D721Med (cell line): ENCODE measurements around the gene TLK1.
"Not testable (repeated sequence)": the region's sequence is repeated elsewhere in the genome, so short reads cannot be mapped to it uniquely, and the experiment has no call there.

Source experiments
- DNase-seq: peaks from one replicate; pipeline ENCODE4 v3.0.0; 2011; ENCODE audit warnings: low spot score; ENCODE audit not compliant: insufficient read length
- FAIRE-seq: peaks from 2 replicates; lab custom pipeline; 2011; peaks lifted over from hg19 to GRCh38; lab: Jason Lieb, UNC
- TF ChIP-seq, protein P1 (sequence below): IDR thresholded peaks from 2 replicates; pipeline ENCODE4 v1.5.1; 2012; ENCODE audit warnings: mild to moderate bottlenecking, control low read depth; ENCODE audit not compliant: insufficient read depth; ENCODE audit errors: missing control alignments

The TLK1 gene

DNA sequence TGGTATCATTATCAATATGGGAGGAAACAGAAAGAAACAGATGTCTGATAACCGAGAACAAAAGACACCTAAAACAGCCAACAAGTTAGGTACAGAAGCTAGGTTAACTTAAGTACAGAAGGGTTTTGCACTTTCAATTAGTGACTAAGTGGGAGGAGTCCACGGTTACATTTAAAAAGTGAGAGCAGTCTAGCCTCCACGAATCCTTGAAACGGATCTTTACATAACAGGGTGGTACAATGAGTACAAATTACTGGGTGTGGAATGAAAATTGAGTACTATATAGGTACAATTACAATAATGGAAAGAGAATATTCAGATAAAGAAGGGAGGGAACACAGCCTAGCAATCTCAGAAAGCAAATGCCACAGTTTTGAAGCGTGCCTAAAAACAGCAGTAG, 76.6 kb downstream of the TLK1 start:
- no peak for FAIRE-seq

DNA sequence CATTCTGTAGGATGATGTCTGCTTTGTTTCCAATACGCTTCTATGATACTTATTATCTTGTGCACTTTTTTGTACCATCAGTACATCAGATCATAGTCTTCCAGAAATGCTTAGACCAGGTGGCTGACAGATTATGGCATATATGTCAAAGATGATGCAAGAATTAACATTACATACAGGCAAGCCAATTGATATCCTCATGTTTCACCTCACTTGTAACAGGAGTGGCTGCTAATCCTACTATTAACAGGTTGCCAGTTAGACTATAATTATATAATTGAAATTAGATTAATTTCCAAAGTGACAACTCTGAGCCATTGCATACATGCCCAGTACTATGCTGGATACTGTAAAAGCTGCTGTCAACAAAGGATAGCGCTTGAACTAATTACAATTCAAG, 77.2 kb downstream of the TLK1 start:
- TF ChIP-seq, protein P1, sequence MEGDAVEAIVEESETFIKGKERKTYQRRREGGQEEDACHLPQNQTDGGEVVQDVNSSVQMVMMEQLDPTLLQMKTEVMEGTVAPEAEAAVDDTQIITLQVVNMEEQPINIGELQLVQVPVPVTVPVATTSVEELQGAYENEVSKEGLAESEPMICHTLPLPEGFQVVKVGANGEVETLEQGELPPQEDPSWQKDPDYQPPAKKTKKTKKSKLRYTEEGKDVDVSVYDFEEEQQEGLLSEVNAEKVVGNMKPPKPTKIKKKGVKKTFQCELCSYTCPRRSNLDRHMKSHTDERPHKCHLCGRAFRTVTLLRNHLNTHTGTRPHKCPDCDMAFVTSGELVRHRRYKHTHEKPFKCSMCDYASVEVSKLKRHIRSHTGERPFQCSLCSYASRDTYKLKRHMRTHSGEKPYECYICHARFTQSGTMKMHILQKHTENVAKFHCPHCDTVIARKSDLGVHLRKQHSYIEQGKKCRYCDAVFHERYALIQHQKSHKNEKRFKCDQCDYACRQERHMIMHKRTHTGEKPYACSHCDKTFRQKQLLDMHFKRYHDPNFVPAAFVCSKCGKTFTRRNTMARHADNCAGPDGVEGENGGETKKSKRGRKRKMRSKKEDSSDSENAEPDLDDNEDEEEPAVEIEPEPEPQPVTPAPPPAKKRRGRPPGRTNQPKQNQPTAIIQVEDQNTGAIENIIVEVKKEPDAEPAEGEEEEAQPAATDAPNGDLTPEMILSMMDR: no peak
- DNase-seq: no peak
- peak; percentile 95 for FAIRE-seq

More for the DNA sequence above, 76.6 kb downstream of the TLK1 start:
- TF ChIP-seq, protein P1: no peak
- DNase-seq: no peak

DNA sequence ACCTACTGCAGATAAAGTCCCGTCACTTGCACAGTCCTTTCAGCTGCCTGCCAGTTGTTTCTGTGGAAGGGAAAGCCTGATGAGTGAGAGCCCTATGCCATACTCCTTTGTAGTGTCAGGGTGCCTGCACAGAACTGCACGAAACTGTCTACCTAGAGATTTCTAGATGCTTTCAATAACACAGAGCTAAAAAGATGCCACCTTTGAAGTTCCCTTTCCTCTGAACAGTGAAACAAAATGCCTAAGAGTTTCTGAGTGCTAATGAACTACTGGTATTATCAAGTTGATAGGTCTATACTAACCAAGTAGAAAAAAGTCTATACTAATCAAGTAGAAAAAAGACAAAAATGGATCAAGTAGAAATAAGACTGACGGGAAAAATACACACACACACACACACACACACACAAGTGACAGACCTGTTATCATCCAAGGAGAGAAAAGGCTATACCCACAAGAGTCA, 79.0 kb downstream of the TLK1 start:
- FAIRE-seq (no peak), DNase-seq (no peak)
- TF ChIP-seq, protein P1: no peak

DNA sequence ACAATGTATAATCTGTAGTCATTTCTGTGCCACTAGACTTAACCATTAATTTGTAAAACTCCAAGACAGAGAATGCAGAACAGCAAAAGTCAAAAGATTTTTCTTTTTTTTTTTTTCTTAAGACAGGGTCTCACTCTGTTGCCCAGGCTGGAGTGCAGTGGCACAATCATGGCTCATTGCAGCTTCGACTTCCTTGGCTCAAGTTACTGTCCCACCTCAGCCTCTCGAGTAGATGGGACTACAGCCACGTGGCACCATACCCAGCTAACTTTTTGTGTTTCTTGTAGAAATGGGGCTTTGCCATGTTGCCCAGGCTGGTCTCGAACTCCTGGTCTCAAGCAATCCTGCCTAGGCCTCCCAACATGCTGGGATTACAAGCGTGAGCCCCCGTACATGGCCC, 80.1 kb downstream of the TLK1 start:
- DNase-seq (no peak), FAIRE-seq (no peak)
- TF ChIP-seq, protein P1: no peak

DNA sequence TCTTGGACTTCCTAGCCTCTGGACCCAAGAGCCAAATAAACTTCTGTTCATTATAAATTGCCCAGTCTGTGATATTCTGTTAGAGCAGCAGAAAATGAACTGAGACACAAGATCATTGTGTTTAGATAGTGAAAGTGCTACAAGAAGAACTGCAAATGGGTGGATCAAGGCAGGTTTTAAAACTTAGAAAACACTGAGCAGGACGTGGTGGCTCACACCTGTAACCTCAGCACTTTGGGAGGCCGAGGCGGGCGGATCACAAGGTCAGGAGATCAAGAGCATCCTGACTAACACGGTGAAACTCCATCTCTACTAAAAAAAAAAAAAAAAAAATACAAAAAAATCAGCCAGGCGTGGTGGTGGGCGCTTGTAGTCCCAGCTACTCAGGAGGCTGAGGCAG, 84.3 kb downstream of the TLK1 start:
- not testable (repeated sequence) for FAIRE-seq, DNase-seq

DNA sequence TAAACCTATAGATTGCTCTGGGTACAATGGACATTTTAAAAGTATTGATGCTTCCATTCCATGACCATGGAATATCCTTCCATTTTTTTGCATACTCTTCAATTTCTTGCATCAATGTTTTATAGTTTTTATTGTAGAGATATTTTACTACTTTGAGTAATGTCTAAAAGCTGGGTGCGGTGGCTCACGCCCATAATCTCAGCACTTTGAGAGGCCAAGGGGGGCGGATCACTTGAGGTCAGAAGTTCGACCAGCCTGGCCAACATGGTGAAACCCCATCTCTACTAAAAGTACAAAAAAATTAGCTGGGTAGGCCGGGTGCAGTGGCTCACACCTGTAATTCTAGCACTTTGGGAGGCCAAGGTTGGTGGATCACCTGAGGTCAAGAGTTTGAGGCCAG, 88.5 kb downstream of the TLK1 start:
- TF ChIP-seq, protein P1: no peak
- FAIRE-seq (no peak), DNase-seq (no peak)

DNA sequence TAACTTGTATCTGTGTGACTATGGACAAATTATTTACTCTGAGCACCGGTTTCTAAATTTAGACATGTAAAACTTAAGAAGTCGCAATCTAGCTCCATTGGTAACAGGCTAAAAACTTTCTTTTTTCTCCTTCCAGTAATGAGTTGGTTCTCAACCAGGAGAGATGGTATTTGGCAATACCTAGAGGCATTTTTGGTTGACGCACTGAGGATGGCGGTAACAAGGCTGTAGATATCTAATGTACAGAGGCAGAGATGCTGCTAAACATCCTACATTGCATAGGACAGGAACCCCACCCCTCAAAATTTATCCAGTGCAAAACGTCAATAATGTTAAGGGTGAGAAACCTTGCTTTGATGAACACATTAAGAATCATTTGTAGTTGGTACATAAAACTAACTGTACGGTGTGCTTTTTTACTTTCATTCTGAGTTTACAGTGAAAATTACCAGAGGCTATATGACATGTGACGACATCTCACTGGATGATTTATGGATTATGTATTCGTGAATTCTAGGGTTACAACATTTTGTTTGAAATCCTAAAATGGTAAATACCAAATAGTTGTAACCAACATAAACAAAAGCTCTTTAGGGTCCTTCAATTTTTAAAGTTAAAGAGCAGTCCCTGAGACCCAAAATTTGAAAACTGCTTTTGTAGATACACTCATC, 91.3 kb downstream of the TLK1 start:
- DNase-seq (no peak), FAIRE-seq (no peak)
- TF ChIP-seq, protein P1: no peak
